Umbilical cord (tissue), 2 donors: ENCODE measurements around the gene C2CD3. TPM values are rescaled to one million over a fixed set of nuclear protein-coding genes. Genes with fewer than 3 reads are reported as not detected.
"Not testable (repeated sequence)": the region's sequence is repeated elsewhere in the genome, so short reads cannot be mapped to it uniquely, and the experiment has no call there.

Experiments used
- DNase-seq: peaks from one replicate; pipeline ENCODE4 v3.0.0-alpha.2; 2015; ENCODE audit warnings: low spot score
- total RNA-seq: library from RNA; depleted of rRNA; stranded (reverse); fragments of >200 nt; gene quantifications from one replicate; pipeline ENCODE4 v1.2.3, GENCODE V29; 2014; ENCODE audit warnings: low replicate concordance; ENCODE audit not compliant: insufficient read depth

The C2CD3 gene
- total RNA-seq, 1 donor from 2014 or later, result 19.7 TPM

- DNase-seq, result not testable (repeated sequence)
These were observed 104.1 kb downstream of the C2CD3 start for GRCh38 chr11:74066663-74067062.

- DNase-seq, result not testable (repeated sequence)
These were observed 105.3 kb downstream of the C2CD3 start for GRCh38 chr11:74065534-74065933.

- DNase-seq, result not testable (repeated sequence)
These were observed 107.2 kb downstream of the C2CD3 start for GRCh38 chr11:74063628-74064027.

- DNase-seq, result not testable (repeated sequence)
These were observed 109.2 kb downstream of the C2CD3 start for GRCh38 chr11:74061599-74061998.

- DNase-seq, result no peak
These were observed 113.3 kb downstream of the C2CD3 start for GRCh38 chr11:74057249-74058151.

- DNase-seq, result no peak
These were observed 114.9 kb downstream of the C2CD3 start for GRCh38 chr11:74055938-74056337.

GRCh38 chr11:74050465-74050864 is 120.3 kb downstream of the C2CD3 start:
- no peak for DNase-seq

- no peak for DNase-seq
These were observed 121.8 kb downstream of the C2CD3 start for GRCh38 chr11:74048993-74049392.

- no peak for DNase-seq
These were observed 126.3 kb downstream of the C2CD3 start for GRCh38 chr11:74044538-74044937.

- no peak for DNase-seq
These were observed 127.4 kb downstream of the C2CD3 start for GRCh38 chr11:74043450-74043849.

- DNase-seq, result no peak
These were observed 133.5 kb downstream of the C2CD3 start for GRCh38 chr11:74037309-74037708.

- no peak for DNase-seq
These were observed 135.5 kb downstream of the C2CD3 start for GRCh38 chr11:74035264-74035663.

GRCh38 chr11:74033046-74033445 is 137.8 kb downstream of the C2CD3 start:
- DNase-seq, result no peak

- DNase-seq, result no peak
These were observed 139.8 kb downstream of the C2CD3 start for GRCh38 chr11:74030723-74031676.

GRCh38 chr11:74025467-74026166 is 145.2 kb downstream of the C2CD3 start:
- no peak for DNase-seq

GRCh38 chr11:74024261-74025029 is 146.4 kb downstream of the C2CD3 start:
- DNase-seq, result peak; percentile 82

- no peak for DNase-seq
These were observed 147.5 kb downstream of the C2CD3 start for GRCh38 chr11:74023276-74023675.

GRCh38 chr11:74022546-74022945 is 148.3 kb downstream of the C2CD3 start:
- no peak for DNase-seq

- DNase-seq, result no peak
These were observed 148.8 kb downstream of the C2CD3 start for GRCh38 chr11:74021998-74022397.

- DNase-seq, result peak; percentile 29
These were observed 150.3 kb downstream of the C2CD3 start for GRCh38 chr11:74020539-74020938.

- no peak for DNase-seq
These were observed 150.9 kb downstream of the C2CD3 start for GRCh38 chr11:74019860-74020259.
